GM21515 (cell line): ENCODE measurements around the gene ACSF3.

ENCODE experiments used
- ATAC-seq: cut with Tn5 transposase; IDR thresholded peaks from one replicate; pipeline ENCODE4 v1.9.1; 2021; ENCODE audit not compliant: unreplicated experiment

ACSF3 gene

GRCh38 chr16:89093602-89094251 lies at the start of gene ACSF3:
Gene ACSF3, plus strand, starts transcription at chr16:89093852. Its CDS starts 6,830 bp downstream, at chr16:89100682.
- no peak for ATAC-seq

- ATAC-seq, result no peak
Measured at GRCh38 chr16:89044418-89045180, 49.1 kb upstream of the ACSF3 start.

- ATAC-seq, result no peak
Measured at GRCh38 chr16:89045181-89045815, 48.4 kb upstream of the ACSF3 start.

GRCh38 chr16:89045881-89046280 lies 47.8 kb upstream of the ACSF3 start:
- ATAC-seq, result no peak

- ATAC-seq, result no peak
Measured at GRCh38 chr16:89046491-89046890, 47.2 kb upstream of the ACSF3 start.

GRCh38 chr16:89047331-89048089 lies 46.1 kb upstream of the ACSF3 start:
- no peak for ATAC-seq

GRCh38 chr16:89048090-89048725 lies 45.4 kb upstream of the ACSF3 start:
- ATAC-seq, result no peak

GRCh38 chr16:89048871-89049422 lies 44.7 kb upstream of the ACSF3 start:
- ATAC-seq, result no peak

GRCh38 chr16:89049484-89050118 lies 44.1 kb upstream of the ACSF3 start:
- ATAC-seq, result no peak

- no peak for ATAC-seq
Measured at GRCh38 chr16:89050119-89050867, 43.4 kb upstream of the ACSF3 start.

- ATAC-seq, result no peak
Measured at GRCh38 chr16:89050868-89051311, 42.8 kb upstream of the ACSF3 start.

GRCh38 chr16:89051521-89052166 lies 42.0 kb upstream of the ACSF3 start:
- ATAC-seq, result no peak

GRCh38 chr16:89052191-89052889 lies 41.3 kb upstream of the ACSF3 start:
- no peak for ATAC-seq

- no peak for ATAC-seq
Measured at GRCh38 chr16:89052890-89053724, 40.5 kb upstream of the ACSF3 start.

- no peak for ATAC-seq
Measured at GRCh38 chr16:89053725-89054029, 40.0 kb upstream of the ACSF3 start.

- ATAC-seq, result no peak
Measured at GRCh38 chr16:89054261-89054661, 39.4 kb upstream of the ACSF3 start.

- ATAC-seq, result no peak
Measured at GRCh38 chr16:89054714-89055113, 38.9 kb upstream of the ACSF3 start.
